Measurements from ENCODE around the gene CDH4. TPM values are rescaled to one million over a fixed set of nuclear protein-coding genes. Genes with fewer than 3 reads are reported as not detected.
"Not testable (repeated sequence)": the region's sequence is repeated elsewhere in the genome, so short reads cannot be mapped to it uniquely, and the experiment has no call there.

CDH4 gene
- total and polyA plus RNA-seq, 2 of the 13 experiments (the other 11 are each of a cell fraction or from before 2014, with no cell fraction given) = not detected

DNA sequence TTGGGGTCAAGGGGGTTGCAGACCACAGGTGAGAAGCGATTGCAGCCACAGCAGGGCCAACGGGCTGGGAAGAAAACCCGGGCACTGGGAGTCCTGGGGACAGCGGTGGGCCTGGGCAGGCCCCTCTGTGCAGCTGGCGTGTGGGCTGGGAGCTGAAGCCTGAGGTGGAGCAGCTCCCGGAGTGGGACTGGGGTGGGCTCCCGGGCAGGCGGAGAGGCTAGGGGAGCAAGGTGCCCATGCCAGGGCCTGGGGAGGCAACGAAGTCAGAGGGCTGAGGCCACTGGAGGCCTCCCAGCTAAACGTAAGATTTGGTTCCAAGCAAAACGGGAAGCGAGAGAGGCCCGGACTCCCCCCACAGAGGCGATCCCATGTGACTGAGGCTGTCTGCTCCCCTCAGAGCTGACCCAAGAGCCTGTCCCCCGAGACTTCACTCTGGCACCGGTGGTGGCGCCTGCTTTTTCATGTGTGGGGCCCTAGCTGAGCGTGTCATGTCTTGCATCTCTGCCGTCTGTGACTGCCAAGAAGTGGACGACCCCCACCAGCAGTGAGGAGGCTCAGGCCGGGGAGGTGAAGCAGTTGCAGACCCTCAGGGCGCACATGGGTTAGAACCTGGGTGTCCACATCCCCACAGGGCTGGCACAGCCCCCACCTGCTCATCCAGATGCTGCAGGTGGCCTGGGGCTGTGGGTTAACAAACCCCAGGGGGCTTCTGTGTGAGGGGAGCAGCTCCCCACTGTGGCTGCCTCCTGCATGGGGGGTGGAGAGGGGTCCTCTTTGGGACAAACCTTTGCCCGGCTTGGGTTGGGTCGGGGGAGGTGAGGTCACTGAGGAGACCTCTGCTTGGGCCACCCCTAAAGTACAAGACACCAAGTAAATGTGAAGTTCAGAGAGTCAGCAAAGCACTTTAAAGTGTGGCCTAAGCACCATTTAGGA is 601.3 kb downstream of the CDH4 start:
- no peaks in the 10 kb centered on the region for H3K9me3 ChIP-seq (ENCODE audit: low read length)
- DNase-seq (ENCODE audit: low spot score) (no peak), FAIRE-seq (no peak), ATAC-seq (no peak)
- CTCF ChIA-PET (ENCODE audit: low intra/inter-chr PET ratio, low total read pairs) = no interaction called here
- no peak overlapping the region for H2AFZ ChIP-seq (ENCODE audit: low read length)
- no peak overlapping the region for H3K27ac ChIP-seq (ENCODE audit: extremely low read length, insufficient read depth, low read length)
- no peak overlapping the region for H3K9ac ChIP-seq (ENCODE audit: insufficient read depth, low read depth, low read length)
- H3K4me2 ChIP-seq (ENCODE audit: low read depth, low read length) = no peak overlapping the region
- H3K27me3 ChIP-seq (ENCODE audit: control insufficient read depth in 1 of 2, insufficient read depth in 2 of 2, low read length in 2 of 2) = peaks cover 33 to 73% of the 10 kb centered on the region in 2 experiments
- no TSS peak for BruUV-seq (replicated peaks)
- intact Hi-C loops (cut with micrococcal nuclease; ENCODE audit: unreplicated experiment) = no loop called here
- POLR2A ChIA-PET = no interaction called here
- no peaks in the 10 kb centered on the region for H4K20me1 ChIP-seq (ENCODE audit: insufficient read depth, low read length)
- no peak overlapping the region for H3K4me3 ChIP-seq (replicated peaks in 1 of 3; ENCODE audit: insufficient read depth in 1 of 3, low read depth in 2 of 3, low read length in 3 of 3)
- H3K4me1 ChIP-seq (ENCODE audit: insufficient read depth, low read length) = no peaks in the 10 kb centered on the region
- H3K36me3 ChIP-seq (replicated peaks in 1 of 2; ENCODE audit: control insufficient read depth in 1 of 2, insufficient read depth in 2 of 2, low read length in 2 of 2) = no peaks in the 10 kb centered on the region
- 17% methylated on average over 17 of the region's 24 CpGs for WGBS (ENCODE audit: low lambda C conversion rate)
- TF ChIP-seq FOXP1 (IDR thresholded peaks at IDR 0.05) (no peak), FOXP1 (CRISPR knock-in tag; IDR thresholded peaks at IDR 0.05) (no peak), ZFP90 (CRISPR knock-in tag; IDR thresholded peaks at IDR 0.05; ENCODE audit: borderline replicate concordance) (no peak)
- in situ Hi-C loops (cut with HindIII; ENCODE audit: extremely low pct_ligation_motif_present, low pct_unique_long_range_greater_than_20kb) = no loop called here
- H3K79me2 ChIP-seq (ENCODE audit: insufficient read depth, low read length) = no peaks in the 10 kb centered on the region

DNA sequence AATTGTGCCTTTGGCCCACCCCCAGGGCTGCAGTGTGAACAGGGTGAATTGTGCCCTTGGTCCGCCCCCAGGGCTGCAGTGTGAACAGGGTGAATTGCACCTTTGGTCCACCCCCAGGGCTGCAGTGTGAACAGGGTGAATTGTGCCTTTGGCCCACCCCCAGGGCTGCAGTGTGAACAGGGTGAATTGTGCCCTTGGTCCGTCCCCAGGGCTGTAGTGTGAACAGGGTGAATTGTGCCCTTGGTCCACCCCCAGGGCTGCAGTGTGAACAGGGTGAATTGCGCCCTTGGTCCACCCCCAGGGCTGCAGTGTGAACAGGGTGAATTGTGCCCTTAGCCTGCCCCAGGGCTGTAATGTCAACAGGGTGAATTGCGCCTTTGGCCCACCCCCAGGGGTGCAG is 602.5 kb downstream of the CDH4 start:
- H3K9me3 ChIP-seq (ENCODE audit: low read length); BruUV-seq (replicated peaks); ATAC-seq; DNase-seq (ENCODE audit: low spot score); H4K20me1 ChIP-seq (ENCODE audit: insufficient read depth, low read length); H3K4me1 ChIP-seq (ENCODE audit: insufficient read depth, low read length); H3K79me2 ChIP-seq (ENCODE audit: insufficient read depth, low read length); H3K9ac ChIP-seq (ENCODE audit: insufficient read depth, low read depth, low read length); CTCF ChIA-PET (ENCODE audit: low intra/inter-chr PET ratio, low total read pairs); H3K27ac ChIP-seq (ENCODE audit: extremely low read length, insufficient read depth, low read length); H3K36me3 ChIP-seq (replicated peaks in 1 of 2; ENCODE audit: control insufficient read depth in 1 of 2, insufficient read depth in 2 of 2, low read length in 2 of 2); H3K4me2 ChIP-seq (ENCODE audit: low read depth, low read length); H2AFZ ChIP-seq (ENCODE audit: low read length); in situ Hi-C loops (cut with HindIII; ENCODE audit: extremely low pct_ligation_motif_present, low pct_unique_long_range_greater_than_20kb); intact Hi-C loops (cut with micrococcal nuclease; ENCODE audit: unreplicated experiment); FAIRE-seq; H3K4me3 ChIP-seq (replicated peaks in 1 of 3; ENCODE audit: insufficient read depth in 1 of 3, low read depth in 2 of 3, low read length in 3 of 3); POLR2A ChIA-PET: not testable (repeated sequence)
- WGBS (ENCODE audit: low lambda C conversion rate) = 18% methylated on average over 3 of the region's 4 CpGs
- TF ChIP-seq, protein P1, sequence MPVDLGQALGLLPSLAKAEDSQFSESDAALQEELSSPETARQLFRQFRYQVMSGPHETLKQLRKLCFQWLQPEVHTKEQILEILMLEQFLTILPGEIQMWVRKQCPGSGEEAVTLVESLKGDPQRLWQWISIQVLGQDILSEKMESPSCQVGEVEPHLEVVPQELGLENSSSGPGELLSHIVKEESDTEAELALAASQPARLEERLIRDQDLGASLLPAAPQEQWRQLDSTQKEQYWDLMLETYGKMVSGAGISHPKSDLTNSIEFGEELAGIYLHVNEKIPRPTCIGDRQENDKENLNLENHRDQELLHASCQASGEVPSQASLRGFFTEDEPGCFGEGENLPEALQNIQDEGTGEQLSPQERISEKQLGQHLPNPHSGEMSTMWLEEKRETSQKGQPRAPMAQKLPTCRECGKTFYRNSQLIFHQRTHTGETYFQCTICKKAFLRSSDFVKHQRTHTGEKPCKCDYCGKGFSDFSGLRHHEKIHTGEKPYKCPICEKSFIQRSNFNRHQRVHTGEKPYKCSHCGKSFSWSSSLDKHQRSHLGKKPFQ (CRISPR knock-in tag; IDR thresholded peaks at IDR 0.05; ENCODE audit: insufficient replicate concordance) = peak; percentile 54
- H3K27me3 ChIP-seq (ENCODE audit: control insufficient read depth in 1 of 2, insufficient read depth in 2 of 2, low read length in 2 of 2) = peaks cover 32 to 78% of the 10 kb centered on the region in 2 experiments

Data from HepG2 (cell line).